NCI-H146 treated with DMSO at 0.1 percent for 48 hours (cell line): ENCODE results near the gene TMEM252.

Source experiments
- DNase-seq: peaks from one replicate; lab custom pipeline; 2025; ENCODE audit not compliant: unreplicated experiment; lab: John Stamatoyannopoulos, UW

Gene TMEM252, protein sequence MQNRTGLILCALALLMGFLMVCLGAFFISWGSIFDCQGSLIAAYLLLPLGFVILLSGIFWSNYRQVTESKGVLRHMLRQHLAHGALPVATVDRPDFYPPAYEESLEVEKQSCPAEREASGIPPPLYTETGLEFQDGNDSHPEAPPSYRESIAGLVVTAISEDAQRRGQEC

GRCh38 chr9:68540712-68541535 is at the start of gene TMEM252:
TMEM252 (minus strand) TSS chr9:68540883; CDS start chr9:68540814, 69 bp downstream.
- no peak for DNase-seq

DNA sequence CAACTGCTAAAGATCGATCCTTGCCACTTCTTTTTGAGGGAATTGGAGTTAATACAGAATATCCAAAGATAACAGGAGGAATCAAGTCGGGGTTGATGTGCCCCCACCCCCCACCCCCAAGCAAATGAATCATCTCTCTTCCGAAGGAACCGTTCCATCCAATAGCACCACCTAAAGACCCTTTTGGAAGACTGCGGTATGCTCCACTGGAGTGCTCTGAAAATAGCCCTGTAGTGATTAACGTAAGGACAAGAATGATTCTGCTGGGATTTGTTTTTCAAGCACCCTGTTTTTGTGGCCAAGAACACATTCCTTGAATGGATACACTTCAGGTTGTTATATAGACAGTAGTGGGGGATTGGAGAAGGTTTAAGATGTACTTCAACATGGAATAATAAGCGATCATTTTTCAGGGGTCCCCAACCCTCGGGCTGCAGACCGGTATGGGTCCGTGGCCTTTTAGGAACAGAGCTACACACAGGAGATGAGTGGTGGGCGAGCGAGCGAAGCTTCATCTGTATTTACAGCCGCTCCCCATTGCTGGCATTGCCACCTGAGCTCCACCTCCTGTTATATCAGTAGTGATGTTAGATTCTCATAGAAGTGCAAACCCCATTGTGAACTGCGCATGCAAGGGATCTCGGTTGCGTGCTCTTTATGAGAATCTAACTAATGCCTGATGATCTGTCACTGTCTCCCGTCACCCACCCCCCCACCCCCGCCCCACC is 44.5 kb upstream of the TMEM252 start:
- peak; percentile 2 for DNase-seq

DNA sequence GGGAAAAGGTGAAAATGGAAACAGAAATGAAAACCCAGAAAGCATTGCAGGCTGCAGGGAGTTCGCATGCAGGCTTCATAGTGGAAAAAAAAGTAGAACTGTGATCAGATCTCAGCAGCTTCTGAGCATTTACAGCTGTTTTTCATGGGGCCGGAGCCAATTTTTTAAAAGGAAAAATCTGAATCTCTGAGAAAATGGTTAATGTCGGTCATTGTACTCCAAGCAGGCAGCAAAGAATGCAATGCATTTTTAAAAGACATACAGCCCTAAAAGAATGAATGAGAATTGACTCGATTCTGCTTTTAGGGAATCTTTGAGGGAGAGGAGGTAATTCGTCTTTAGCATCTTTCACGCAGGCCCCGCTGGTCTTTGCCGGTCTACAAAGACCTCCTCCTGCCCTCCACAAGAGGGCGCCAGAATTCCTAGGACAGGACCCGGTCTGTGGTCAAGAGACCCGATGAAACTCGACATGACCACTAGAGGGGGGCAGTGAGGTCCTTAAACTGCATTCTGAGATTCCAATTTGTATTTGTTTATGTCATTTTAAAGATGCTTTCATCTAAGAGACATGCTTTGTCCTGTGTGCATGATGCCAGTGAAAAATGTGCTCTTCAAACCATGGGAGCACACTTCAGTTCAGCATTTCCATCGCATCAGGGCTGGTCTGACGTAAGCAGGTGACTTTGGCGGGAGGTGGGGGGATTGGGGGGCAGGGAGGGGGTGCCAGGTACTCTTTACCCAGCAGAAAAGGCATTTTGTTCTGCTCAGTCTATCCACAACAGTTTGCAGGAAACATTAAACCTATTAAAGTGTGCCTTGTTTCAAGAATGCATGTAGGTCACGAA is 43.7 kb upstream of the TMEM252 start:
- DNase-seq, result peak; percentile 55

- no peak for DNase-seq
These were observed 41.0 kb upstream of the TMEM252 start for GRCh38 chr9:68581696-68582095.

GRCh38 chr9:68577774-68578591 is 37.3 kb upstream of the TMEM252 start:
- no peak for DNase-seq

- DNase-seq, result no peak
These were observed 35.1 kb upstream of the TMEM252 start for GRCh38 chr9:68575817-68576216.

DNA sequence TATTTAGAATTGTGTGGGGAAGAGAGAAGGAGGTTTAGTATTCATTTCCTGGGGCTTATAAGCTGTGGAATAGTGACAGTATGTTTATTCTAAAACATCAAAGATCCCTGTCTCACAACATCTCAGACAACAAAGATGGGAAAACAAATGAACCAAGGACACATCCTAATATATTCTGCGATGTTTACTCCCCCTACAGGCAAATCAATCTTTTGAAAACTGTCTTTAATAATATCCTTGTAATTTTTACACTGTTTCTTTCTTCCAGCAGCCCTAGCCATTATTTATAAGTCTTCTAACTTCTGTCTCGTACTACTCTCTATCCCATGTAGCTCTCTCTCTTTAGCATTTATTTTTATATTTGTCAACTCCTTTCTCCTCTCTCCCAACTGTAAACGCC is 33.5 kb upstream of the TMEM252 start:
- DNase-seq, result no peak

GRCh38 chr9:68567565-68567964 is 26.9 kb upstream of the TMEM252 start:
- no peak for DNase-seq

DNA sequence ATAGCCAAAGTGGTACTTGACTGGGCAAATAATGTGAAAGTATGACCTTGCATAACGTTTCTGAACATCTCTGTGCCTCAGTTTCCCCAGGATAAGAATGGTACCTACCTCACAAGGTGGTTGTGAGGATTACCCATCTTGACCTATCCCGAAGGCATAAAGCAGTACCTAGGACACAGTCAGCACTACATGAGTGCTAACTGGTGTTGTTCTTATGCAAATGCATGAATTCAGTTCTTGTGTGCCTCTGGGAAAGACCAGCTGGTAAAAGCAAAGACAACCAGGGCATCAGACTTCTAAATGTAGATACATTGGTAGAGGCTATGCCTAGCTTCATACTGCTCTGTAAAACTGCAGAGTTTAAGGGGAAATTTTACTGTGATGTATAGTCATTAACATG is 21.8 kb upstream of the TMEM252 start:
- DNase-seq, result no peak

DNA sequence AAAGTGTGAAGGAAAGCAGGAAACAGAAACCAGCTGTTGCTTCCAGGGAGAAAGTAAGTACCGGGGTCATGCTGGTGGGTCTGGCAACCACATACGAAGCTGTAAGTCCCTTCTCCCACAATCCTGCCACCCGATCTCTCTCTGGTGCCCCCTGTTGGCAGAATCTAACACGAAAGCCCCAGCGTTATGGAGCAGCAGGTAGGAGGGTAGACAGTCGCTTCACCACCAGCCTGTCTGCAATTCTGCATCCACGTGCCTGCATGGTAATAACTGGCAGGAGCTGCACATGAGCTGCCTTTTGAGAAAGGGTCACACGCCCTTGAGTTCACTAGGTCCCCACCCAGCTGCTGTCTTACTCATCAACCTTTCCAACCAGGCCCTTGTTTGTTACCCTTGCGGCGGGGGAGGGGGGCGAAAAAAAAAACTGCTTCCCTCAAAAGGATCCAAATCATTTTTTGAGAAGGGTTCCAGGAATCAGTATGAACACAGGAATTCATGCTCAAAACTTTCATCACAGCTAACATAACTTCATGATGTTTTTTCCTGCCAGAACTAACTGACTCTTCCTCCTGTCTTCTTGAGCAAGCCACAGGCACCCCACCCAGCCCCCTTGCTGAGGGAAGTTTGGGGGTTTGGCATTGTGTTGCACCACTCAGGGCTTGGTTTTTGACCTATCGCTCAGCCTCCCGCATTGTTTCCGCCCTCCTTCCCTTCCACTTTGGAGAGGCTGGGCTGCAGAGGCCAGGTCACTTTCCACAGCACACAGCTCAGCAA is 19.6 kb upstream of the TMEM252 start:
- no peak for DNase-seq

DNA sequence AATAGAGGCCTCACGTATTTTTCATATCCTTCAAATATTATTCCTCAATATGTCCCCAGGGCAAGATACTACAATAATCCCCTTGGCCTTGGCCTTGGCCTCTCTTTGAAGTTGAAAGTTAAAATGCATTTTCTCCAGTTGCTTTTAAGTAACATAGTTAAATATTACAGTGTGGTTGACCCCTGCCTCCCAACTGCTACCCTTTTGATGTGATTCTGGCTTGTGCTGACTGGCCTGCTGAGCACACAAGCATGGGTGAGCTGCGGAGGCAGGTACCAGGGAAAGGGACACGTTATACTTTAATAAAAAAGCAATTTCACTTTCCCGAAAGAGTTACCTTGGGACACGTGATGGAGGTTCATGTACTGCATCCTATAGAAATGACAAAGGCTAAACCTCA is 17.9 kb upstream of the TMEM252 start:
- DNase-seq, result no peak

GRCh38 chr9:68555437-68556150 is 14.9 kb upstream of the TMEM252 start:
- no peak for DNase-seq

GRCh38 chr9:68552700-68553476 is 12.2 kb upstream of the TMEM252 start:
- no peak for DNase-seq

- DNase-seq, result no peak
These were observed 10.5 kb upstream of the TMEM252 start for GRCh38 chr9:68551191-68551590.

DNA sequence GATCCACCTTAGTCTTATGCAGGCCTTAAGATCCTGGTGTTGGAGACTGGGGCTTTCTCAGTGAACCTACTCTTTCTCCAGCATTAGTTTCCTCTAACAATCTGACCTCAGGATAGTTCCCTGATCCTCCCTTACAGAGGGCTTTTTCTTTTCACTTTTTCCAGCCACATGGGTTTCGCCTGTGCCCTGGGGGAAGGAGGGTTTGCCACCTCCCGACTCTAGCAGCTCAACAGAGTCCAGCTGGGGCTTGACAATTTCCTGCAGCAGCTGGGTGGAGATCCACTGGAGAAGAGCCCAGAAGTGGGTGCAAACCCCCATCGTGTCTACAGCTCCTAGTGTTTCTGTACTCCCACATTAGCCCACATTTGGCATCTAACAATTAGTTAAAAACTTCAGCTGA is 7.6 kb upstream of the TMEM252 start:
- DNase-seq, result no peak

DNA sequence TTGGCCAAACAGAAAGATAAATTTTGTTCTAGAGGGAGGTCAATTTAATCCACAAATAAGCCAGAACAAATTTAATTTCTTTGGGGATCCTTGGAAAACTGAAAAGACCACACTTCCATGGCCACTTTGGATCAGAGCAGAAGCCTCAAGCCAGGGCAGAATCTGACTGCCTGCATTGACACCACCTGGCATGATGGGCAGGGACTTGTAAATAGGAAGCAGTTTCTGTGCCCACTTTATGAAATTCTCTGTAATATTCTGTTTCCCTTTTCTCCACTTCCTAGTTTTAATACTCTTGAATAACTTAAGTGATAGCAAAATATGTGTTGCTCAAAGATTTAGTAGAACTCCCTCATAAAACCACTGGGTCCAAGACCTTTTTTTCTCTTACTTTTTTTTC is 6.7 kb upstream of the TMEM252 start:
- no peak for DNase-seq

DNA sequence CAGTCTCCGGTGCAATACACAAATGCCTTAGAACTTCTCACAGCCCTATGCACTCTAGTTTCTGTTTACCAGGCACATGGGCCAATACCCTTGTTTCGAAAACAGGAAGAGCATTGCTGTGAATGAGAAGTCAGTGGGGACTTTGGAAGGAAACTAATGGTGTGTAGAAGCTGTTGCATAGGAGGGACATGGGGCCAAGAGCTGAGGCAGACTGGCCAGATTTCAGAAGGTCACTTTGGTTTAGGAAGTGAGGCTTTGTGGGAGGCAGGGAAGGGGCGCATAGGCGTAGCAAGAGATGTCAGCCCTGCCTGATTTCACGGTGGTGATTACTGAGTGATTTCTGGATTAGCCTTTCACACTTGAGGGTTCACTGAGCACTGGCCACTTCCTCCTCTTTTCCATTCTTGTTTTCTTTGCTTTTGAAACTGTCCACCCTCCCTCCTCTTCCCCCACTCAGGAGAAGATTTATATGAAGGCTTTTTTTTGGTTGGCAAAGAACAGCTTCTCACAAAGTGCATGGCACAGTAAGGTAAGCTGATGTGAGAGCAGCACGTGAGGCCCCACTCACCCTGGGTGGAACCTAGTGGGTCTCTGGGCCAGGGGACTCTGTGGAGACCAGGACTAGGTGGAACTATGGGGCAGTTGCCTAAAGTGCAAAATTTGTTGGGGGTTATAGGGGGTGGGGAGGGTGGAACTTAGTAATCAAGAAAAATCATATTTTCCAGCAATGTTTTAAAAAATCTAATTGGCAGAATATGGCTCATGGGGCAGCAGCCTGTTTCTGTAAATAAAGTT is 6.1 kb upstream of the TMEM252 start:
- DNase-seq, result no peak
